Inferior parietal cortex (tissue), 1 donor: ENCODE data around the gene NPR1.
"Not testable (repeated sequence)": the region's sequence is repeated elsewhere in the genome, so short reads cannot be mapped to it uniquely, and the experiment has no call there.

Experiments
- DNase-seq: peaks from one replicate; pipeline ENCODE4 v3.0.0-alpha.2; 2016; ENCODE audit errors: extremely low spot score

The NPR1 gene

GRCh38 chr1:153678519-153679336 is at the start of gene NPR1:
Gene NPR1, plus strand, starts transcription at chr1:153678688. Its CDS starts 421 bp downstream, at chr1:153679109.
- DNase-seq = no peak

DNA sequence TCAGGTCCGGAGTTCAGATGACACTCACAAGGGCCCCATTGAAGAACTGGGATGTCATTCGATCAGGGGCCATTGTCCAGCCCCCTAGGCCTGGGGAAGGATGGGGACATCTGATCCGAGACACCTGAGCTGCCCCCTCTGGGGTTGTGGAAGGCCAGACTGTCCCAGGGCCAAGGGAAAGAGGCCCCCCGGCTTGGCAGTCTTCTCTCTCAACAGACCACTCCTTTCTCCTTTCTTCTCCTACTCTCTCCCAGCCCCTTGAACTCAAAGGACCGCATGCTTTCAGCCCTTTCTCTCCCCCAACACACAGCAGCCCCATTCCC is 49.2 kb upstream of the NPR1 start:
- DNase-seq = no peak

GRCh38 chr1:153629971-153630370 is 48.5 kb upstream of the NPR1 start:
- DNase-seq = no peak

- no peak for DNase-seq
Measured at GRCh38 chr1:153630384-153630783, 48.1 kb upstream of the NPR1 start.

- DNase-seq = no peak
Measured at GRCh38 chr1:153631047-153632022, 47.2 kb upstream of the NPR1 start.

DNA sequence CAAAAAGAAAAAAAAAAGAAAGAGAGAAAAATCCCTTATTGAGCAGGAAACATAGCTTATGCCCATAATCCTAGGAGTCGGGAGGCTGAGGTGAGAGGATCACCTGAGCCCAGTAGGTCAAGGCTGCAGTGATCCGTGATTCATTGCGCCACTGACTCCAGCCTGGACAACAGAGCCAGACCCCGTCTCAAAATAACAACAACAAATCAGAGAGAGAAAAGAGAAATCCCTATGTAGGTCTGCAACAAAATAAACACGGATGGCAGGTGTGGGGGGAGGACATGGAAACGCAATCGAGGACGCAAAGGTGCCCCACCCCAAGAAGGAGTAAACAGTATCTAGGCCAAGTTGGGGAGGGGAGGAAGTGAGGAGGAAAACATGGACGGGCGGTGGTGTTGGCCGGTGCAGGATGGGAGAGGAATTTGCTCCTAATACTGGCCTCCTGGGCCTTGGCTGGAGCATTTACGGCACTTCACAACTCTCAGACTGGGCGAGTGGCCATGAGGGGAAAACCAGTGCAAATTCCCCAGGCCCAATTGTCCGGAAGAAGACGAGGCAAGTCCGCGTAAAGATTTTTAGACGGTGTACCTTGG is 45.2 kb upstream of the NPR1 start:
- no peak for DNase-seq

DNA sequence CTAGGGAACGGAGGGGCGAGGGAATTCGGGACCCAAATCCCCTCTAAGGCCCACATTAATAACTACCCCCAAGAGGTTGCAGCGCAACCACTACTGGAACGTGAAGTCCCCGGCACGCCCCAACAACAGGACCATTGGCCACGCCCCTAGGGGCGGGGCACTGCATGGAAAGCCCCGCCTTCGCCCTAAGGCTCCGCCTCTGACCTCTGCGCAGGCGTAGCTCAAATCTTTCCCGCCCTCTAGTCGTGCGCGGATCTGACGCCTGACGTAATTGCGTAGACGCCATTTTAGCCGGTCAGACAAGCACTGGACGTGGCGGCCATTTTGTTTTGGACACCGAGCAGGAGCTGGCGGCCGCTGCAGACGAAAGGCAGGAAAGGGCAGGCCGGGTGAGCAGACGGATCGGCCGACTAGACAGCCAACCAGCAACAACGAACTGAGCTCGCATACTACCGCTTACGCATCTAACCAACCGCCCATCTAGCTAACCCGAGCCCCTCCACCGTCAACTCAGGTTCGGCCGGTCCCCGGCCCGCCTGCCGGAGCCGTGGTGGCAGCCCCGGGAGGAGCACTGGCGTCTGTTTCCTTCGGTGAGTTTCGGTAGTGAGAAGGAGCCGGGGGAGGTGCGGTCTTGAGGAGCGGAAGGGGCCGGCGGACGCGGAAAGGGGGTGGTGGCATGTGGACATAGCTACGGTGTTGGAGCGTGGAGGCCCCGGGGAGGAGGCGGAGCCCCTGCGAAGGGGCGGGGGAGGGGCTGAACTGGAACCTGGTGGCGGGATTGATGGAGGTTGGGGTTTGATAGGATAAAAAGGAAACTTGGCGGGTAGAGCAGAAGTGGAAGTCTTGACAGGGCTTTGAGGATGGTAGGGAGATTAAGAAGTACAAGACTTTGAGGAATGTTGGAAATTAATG is 44.5 kb upstream of the NPR1 start, which contains the start of gene CHTOP:
CHTOP (plus strand) TSS at position 313 of the 912 bp plus-strand sequence. CDS start 2,523 bp downstream, outside the sequence.
- peak; percentile 100 for DNase-seq

DNA sequence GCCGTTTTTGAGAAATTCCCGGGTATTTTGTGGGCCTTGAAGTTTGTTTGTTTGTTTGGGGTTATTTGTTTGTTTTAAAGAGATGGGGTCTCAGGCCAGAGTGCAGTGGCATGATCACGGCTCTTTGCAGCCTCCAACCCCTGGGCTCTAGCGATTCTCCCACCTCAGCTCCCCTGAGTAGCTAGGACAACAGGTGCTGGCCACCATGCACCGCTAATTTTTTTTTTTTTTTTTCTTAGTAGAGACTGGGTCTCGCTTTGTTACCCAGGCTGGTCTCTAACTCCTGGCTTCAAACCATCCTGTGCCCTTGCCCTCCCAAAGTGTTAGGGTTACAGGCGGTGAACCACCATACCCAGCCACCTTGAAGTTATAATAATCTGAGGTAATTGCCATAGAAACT is 42.6 kb upstream of the NPR1 start:
- no peak for DNase-seq

GRCh38 chr1:153636312-153636711 is 42.2 kb upstream of the NPR1 start:
- no peak for DNase-seq

DNA sequence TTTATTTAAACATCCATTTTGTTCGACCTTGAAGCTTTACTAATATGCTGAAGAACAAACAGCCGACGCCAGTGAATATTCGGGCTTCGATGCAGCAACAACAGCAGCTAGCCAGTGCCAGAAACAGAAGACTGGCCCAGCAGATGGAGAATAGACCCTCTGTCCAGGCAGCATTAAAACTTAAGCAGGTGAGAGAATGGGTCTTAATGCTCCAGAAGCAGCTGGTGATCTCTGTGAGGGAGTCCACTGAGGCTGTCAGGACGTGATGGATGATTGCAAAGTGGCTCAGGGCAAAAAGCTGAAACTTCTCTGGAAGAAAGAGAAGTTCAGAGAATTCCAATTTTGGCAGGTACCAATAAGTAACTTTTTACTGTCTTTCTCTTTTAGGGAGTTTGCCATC is 40.2 kb upstream of the NPR1 start:
- DNase-seq = no peak

- DNase-seq = no peak
Measured at GRCh38 chr1:153639280-153639679, 39.2 kb upstream of the NPR1 start.

DNA sequence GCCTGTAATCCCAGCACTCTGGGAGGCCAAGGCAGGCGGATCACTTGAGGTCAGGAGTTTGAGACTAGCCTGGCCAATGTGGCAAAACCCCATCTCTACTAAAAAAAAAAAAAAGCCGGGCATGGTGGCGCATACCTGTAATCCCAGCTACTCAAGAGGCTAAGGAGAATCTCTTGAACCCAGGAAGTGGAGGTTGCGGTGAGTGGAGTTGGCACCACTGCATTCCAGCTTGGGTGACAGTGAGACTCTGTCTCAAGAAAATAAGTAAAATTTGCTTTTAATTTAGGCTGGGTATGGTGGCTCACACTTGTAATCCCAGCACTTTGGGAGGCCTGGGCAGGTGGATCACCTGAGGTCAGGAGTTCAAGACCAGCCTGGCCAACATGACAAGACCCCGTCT is 38.3 kb upstream of the NPR1 start:
- DNase-seq = not testable (repeated sequence)

DNA sequence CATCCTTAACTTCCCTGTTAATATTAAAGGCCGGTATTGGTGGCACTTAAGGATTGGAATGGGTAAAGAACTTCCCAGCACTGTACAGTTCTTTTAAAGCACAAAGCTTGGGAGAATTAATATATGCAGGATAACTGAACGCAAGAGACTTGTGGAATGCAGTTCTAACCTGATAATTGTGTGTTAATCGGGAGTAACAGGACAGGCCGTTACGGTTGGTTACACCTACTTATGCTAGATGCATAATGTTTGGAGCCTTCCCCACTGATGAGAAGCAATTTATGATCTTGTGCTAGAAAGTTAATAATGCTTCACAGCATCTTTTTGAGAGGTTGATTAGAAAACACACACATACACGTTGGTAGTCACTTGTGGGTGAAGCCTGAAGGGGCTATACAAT is 37.6 kb upstream of the NPR1 start:
- no peak for DNase-seq

- no peak for DNase-seq
Measured at GRCh38 chr1:153642161-153642560, 36.3 kb upstream of the NPR1 start.

DNA sequence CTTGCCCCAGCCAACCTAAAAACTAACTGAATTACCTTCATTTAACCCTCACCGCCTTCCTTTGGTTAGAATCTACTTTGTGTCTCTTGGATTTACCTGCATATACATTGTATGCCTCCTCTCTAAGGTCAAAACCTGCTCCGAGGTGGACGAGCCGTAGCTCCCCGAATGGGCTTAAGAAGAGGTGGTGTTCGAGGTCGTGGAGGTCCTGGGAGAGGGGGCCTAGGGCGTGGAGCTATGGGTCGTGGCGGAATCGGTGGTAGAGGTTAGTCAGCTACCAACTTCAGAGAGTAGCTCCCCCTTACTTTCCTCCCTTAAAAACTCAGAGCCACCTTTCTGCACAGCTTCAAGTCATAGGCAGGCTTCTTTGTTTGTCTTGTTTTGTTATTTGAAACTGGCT is 35.4 kb upstream of the NPR1 start:
- no peak for DNase-seq

DNA sequence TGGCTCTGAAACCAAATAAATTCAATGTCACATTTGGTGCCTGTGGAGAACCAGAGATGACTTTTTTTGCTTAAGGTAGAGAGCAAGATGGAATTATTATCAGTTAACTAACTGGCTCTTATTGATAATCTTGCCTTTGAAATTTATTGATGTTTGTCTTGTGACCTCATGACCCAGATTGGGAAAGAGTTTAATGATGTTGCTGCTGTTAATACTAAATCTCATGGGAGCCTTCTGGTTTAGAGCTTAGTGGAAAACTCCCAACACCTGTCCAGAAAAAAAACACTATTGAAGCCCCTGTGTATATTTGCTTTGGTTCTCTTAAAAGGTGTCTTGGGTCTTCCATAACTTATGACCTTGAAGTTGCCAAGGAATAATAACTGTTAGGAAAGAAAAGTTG is 34.7 kb upstream of the NPR1 start:
- no peak for DNase-seq

GRCh38 chr1:153646672-153647345 is 31.7 kb upstream of the NPR1 start:
- DNase-seq = no peak

- DNase-seq = no peak
Measured at GRCh38 chr1:153647346-153647714, 31.2 kb upstream of the NPR1 start.

DNA sequence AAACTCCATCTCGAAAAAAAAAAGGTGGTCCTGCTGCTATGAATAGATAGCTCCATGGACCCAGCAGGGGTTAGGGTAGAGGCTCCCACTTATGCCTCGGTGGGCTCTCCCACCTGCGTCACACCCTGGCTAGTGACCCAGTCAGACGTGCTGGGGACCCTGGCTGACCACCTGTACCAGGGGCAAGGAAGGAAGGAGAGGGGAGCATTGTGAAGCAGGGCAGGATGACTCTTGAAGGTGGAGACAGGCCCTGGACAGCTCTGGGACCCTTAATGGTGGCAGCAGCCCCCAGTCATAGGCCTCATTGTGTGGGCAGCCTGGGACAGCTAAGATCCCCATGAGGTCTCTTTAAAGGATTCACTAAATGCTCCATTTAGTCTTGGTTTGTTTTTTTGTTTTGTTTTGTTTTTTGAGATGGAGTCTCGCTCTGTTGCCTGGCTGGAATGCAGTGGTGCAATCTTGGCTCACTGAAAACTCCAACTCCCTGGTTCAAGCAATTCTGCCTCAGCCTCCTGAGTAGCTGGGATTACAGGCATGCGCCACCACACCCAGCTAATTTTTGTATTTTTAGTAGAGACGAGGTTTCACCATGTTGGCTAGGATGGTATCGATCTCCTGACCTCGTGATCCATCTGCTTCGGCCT is 30.4 kb upstream of the NPR1 start:
- DNase-seq = no peak
